ENCODE data around the gene CAST.

CAST gene

DNA sequence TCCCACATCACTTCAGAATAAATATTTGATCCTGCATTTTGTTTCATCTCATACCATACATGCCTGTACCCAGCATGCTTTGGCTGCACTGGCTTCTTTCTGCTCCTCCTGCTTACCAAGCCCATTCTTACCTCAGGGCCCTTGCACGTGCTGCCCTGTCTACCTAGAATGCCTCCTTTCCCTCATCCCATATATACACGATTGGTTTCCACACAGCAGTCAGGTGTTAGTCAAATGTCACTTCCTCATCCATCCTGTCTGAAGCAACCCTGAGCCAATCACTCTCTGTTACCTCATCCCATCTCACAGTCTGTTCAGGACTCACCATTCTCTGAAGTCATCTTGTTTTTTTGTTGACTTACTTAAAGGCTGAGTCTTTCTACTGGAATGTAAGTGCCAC lies 30.3 kb downstream of the CAST start:
- no peak overlapping the region for H3K4me3 ChIP-seq (ENCODE audit: extremely low read depth, insufficient read depth, low read length, poor library complexity, severe bottlenecking)
- H3K27ac ChIP-seq (ENCODE audit: low read depth, low read length, severe bottlenecking) = no peak overlapping the region
- peaks cover 4% of the 10 kb centered on the region for H3K36me3 ChIP-seq (ENCODE audit: control insufficient read depth, insufficient read depth, low read length)
- H3K9me3 ChIP-seq (ENCODE audit: control insufficient read depth, low read length) = no peaks in the 10 kb centered on the region
- H3K4me1 ChIP-seq (ENCODE audit: control insufficient read depth, insufficient read depth, low read length, poor library complexity, severe bottlenecking) = no peaks in the 10 kb centered on the region
- 94 to 95% methylated on average over 2 of the region's 2 CpGs for WGBS, 2 experiments (ENCODE audit: insufficient coverage in 2 of 2)

DNA sequence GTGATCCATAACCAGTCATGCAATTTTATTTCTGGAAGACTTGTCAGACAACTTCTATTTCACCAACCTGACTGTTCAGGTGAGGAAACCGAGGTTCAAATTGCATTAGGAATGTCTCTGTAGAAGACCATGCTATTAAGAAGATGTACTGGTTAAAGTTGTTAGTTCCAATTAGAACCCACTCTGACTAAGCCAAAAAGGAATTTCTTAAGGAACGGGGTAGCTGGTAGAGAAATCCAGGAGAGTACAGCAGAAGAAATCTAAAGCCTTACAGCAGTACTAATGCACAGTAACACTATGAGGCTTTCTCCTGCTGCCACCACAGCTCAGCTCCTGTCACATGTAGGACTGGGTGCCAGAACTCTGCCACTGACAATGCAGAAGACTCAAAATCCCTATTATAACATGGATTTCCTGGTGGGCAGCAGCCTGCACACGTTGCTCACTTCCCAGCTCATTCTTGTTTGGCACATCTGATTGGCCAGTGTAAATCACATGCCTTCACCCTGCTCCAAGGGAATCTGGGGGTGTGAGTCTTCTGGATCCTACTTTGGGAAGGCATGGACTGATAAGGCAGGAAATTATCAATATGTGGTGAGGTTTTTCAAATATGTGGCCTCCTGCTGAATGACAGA lies 37.1 kb downstream of the CAST start:
- Histone ChIP-seq H3K36me3 (ENCODE audit: control insufficient read depth, insufficient read depth, low read length) (peaks cover 7% of the 10 kb centered on the region), H3K4me1 (ENCODE audit: control insufficient read depth, insufficient read depth, low read length, poor library complexity, severe bottlenecking) (peaks cover 13% of the 10 kb centered on the region), H3K9me3 (ENCODE audit: control insufficient read depth, low read length) (no peaks in the 10 kb centered on the region), H3K4me3 (ENCODE audit: extremely low read depth, insufficient read depth, low read length, poor library complexity, severe bottlenecking) (no peak overlapping the region), H3K27ac (ENCODE audit: low read depth, low read length, severe bottlenecking) (peak overlapping the region; percentile 38)
- 0 to 21% methylated on average over 1 to 2 of the region's 3 CpGs for WGBS, 2 experiments (ENCODE audit: insufficient coverage in 2 of 2)

DNA sequence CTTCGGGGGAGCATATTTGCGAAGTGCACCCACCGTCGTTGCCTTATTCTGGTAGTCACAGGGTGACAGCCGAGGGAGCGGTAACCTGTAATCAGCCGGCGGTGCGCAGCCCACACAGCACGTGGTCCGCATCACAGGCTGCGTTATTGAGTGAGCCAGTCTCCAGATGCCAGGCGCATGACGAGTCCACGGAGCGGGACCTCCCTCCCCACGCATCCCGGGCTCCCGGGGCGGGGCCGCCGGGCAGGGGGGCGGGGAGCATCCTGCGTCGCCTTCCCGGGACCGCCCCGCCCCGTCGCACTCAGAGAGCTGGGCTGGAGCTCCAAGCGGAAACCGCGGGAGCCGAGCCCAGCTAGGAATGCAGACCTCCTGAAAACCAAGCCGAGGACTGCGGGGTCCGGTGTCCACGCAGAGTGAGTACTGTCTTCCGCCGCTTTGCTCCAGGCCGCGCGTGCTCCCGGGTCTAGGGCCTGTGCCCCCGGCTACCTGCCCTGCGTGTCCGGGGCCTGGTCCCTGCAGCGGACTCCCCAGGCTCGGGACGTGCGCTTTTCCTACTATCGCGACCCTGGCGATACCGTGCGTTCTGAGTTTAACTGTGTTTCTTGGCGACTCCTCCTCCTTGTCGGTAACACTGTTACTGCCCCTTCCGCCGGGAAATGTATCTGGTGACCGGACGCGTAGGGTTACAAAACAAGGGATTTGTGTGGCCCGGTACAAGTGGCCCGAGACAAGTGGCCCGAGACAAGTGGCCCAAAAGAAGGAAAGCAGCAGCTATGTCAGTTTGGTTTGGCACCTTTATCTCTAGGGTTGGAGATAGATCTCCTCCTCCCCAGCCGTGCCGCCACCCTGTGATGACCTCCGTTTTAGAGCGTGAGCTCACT lies 40.6 kb downstream of the CAST start:
- peaks cover under 1% of the 10 kb centered on the region for H3K36me3 ChIP-seq (ENCODE audit: control insufficient read depth, insufficient read depth, low read length)
- H3K4me1 ChIP-seq (ENCODE audit: control insufficient read depth, insufficient read depth, low read length, poor library complexity, severe bottlenecking) = peaks cover 13% of the 10 kb centered on the region
- peak overlapping the region; percentile 96 for H3K27ac ChIP-seq (ENCODE audit: low read depth, low read length, severe bottlenecking)
- peak overlapping the region; percentile 68 for H3K4me3 ChIP-seq (ENCODE audit: extremely low read depth, insufficient read depth, low read length, poor library complexity, severe bottlenecking)
- no peaks in the 10 kb centered on the region for H3K9me3 ChIP-seq (ENCODE audit: control insufficient read depth, low read length)
- WGBS, 2 experiments (ENCODE audit: insufficient coverage in 2 of 2) = 1 to 2% methylated on average over 67 to 69 of the region's 70 CpGs

DNA sequence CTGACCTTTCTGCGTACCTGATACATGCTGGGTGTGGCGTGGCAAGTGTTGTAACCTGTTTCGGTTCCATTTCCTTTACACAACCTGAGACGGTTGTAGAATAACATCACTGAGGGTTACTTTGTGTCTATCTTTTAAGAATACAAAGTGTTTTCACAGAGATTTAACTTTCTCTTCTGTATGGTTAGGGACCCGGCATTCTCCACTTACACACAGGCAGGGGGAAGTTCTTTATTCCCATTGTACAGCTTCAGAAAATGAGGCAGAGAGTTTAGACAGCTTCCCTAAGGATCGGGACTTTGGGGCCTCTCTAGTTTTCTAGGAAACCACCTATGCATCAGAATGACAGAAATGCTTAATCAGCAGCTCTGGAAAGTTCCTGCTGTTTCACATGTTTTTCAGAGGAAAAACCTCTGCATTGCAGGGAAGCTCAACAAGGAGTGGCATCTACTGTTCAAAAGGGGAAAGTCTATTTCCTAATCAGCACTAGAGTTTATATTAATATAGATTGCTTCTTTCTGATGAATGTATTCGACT lies 41.3 kb downstream of the CAST start:
- peaks cover 13% of the 10 kb centered on the region for H3K4me1 ChIP-seq (ENCODE audit: control insufficient read depth, insufficient read depth, low read length, poor library complexity, severe bottlenecking)
- 14 to 46% methylated on average over 1 to 2 of the region's 7 CpGs for WGBS, 2 experiments (ENCODE audit: insufficient coverage in 2 of 2)
- H3K4me3 ChIP-seq (ENCODE audit: extremely low read depth, insufficient read depth, low read length, poor library complexity, severe bottlenecking) = peak overlapping the region; percentile 68
- H3K27ac ChIP-seq (ENCODE audit: low read depth, low read length, severe bottlenecking) = peak overlapping the region; percentile 96
- H3K36me3 ChIP-seq (ENCODE audit: control insufficient read depth, insufficient read depth, low read length) = no peaks in the 10 kb centered on the region
- H3K9me3 ChIP-seq (ENCODE audit: control insufficient read depth, low read length) = no peaks in the 10 kb centered on the region

DNA sequence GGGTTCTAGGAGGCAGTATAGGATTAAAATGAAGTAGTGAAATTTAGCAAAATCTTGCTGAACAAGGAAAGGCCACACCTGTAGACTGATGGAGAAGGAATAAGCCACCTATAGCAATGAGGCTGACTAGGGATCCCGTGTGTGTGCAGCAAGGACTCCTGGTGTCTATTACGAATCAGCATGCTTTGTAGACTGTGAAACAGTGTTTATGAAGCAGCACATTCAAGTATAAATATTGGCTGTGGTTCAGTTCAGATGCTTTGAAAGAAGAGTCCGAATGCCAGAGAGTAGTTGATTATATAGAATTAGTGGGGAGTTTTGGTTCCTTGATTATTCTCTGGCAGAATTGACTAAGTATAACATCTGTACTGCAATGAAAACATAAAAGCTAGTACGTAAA lies 41.8 kb downstream of the CAST start:
- Histone ChIP-seq H3K36me3 (ENCODE audit: control insufficient read depth, insufficient read depth, low read length) (no peaks in the 10 kb centered on the region), H3K27ac (ENCODE audit: low read depth, low read length, severe bottlenecking) (no peak overlapping the region), H3K4me3 (ENCODE audit: extremely low read depth, insufficient read depth, low read length, poor library complexity, severe bottlenecking) (peak overlapping the region; percentile 68), H3K9me3 (ENCODE audit: control insufficient read depth, low read length) (no peaks in the 10 kb centered on the region), H3K4me1 (ENCODE audit: control insufficient read depth, insufficient read depth, low read length, poor library complexity, severe bottlenecking) (peaks cover 12% of the 10 kb centered on the region)
- 83 to 93% methylated on average over 2 to 4 of the region's 4 CpGs for WGBS, 2 experiments (ENCODE audit: insufficient coverage in 2 of 2)

DNA sequence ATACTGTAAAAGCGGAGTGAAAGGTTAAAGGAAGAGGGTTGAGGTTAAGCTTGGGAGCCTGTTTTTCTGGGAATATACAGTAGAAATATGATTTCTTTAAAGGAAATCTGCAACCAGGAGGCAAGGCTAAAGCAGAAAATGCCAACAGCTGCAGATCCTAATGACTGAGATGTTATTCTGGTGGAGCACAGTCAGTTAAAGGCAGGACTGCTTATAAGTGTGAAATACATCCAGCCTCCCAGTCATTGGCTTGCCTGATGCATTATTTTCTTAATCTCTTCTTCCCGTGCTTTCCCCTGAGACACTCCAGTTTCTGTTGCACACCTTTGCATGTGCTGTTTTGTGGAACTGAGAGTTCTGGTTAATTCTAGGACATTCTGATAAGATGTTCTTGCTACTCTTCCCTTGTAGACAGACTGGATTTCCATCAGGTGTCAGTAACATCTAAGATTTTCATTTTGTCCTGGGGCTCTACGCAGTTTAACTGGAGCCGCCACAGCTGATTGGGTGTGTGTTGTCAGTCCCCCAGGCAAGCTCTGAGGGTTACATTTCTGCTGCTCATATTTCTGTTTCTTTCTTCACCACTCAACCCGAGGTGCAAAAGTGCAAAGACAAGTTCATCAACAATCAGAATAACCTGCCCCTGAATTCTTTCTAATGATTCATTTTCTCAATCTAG lies 44.4 kb downstream of the CAST start:
- Histone ChIP-seq H3K4me3 (ENCODE audit: extremely low read depth, insufficient read depth, low read length, poor library complexity, severe bottlenecking) (no peak overlapping the region), H3K36me3 (ENCODE audit: control insufficient read depth, insufficient read depth, low read length) (no peaks in the 10 kb centered on the region), H3K27ac (ENCODE audit: low read depth, low read length, severe bottlenecking) (no peak overlapping the region), H3K9me3 (ENCODE audit: control insufficient read depth, low read length) (no peaks in the 10 kb centered on the region), H3K4me1 (ENCODE audit: control insufficient read depth, insufficient read depth, low read length, poor library complexity, severe bottlenecking) (peaks cover 11% of the 10 kb centered on the region)
- 94 to 98% methylated on average over 2 to 4 of the region's 5 CpGs for WGBS, 2 experiments (ENCODE audit: insufficient coverage in 2 of 2)

DNA sequence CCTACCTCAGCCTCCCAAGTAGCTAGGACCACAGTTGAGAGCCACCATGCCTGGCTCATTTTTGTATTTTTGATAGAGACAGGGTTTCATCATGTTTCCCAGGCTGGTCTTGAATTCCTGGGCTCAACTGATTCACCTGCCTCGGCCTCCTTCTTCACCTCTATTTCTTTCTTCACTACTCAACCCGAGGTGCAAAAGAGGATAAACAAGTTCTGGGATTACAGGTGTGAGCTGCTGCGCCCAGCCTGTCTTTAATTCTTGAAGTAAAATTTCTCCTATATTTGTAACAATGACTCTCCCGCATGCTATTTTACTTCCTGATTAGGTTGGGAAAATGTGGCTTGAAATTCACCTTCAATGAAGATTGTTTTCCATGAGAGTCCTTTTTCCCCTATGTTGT lies 46.4 kb downstream of the CAST start:
- peaks cover 11% of the 10 kb centered on the region for H3K4me1 ChIP-seq (ENCODE audit: control insufficient read depth, insufficient read depth, low read length, poor library complexity, severe bottlenecking)

DNA sequence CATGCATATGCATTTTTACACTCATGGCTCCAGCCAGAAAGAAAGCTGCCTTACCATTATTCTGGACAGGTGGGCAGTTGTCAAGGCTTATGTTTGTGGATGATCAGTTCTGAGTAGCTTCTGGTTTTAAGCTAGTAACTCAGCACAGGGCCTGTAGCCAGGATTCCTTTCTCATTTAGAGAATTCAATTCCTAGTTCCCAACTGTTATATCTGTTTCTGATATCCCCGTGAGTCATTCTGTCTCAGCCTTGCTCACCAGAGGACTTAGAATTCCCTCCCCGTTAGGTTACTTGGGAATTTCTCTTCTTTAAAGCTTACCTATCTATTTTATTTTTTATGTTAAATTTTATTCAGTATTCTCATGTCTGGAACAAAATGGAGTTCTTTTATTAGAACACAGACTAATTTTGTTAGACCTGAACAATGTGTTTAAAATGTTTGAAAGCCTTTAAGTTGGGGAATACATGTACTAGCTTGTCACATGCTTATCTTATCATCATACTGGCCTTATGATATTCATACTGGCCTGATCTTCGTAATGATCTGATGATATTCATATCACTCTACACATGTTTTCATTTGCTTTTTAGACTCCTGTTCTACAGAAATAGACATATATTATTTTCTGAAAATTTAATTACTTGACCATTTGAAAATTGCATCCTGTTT lies 47.1 kb downstream of the CAST start:
- no peak overlapping the region for H3K4me3 ChIP-seq (ENCODE audit: extremely low read depth, insufficient read depth, low read length, poor library complexity, severe bottlenecking)
- H3K4me1 ChIP-seq (ENCODE audit: control insufficient read depth, insufficient read depth, low read length, poor library complexity, severe bottlenecking) = peaks cover 9% of the 10 kb centered on the region
- H3K27ac ChIP-seq (ENCODE audit: low read depth, low read length, severe bottlenecking) = no peak overlapping the region
- H3K9me3 ChIP-seq (ENCODE audit: control insufficient read depth, low read length) = no peaks in the 10 kb centered on the region
- WGBS, 2 experiments (ENCODE audit: insufficient coverage in 2 of 2) = 83 to 100% methylated on average over 1 of the region's 3 CpGs
- H3K36me3 ChIP-seq (ENCODE audit: control insufficient read depth, insufficient read depth, low read length) = no peaks in the 10 kb centered on the region

More for the DNA sequence above, 46.4 kb downstream of the CAST start:
- Histone ChIP-seq H3K9me3 (ENCODE audit: control insufficient read depth, low read length) (no peaks in the 10 kb centered on the region), H3K27ac (ENCODE audit: low read depth, low read length, severe bottlenecking) (no peak overlapping the region), H3K4me3 (ENCODE audit: extremely low read depth, insufficient read depth, low read length, poor library complexity, severe bottlenecking) (no peak overlapping the region), H3K36me3 (ENCODE audit: control insufficient read depth, insufficient read depth, low read length) (no peaks in the 10 kb centered on the region)
- 100% methylated on average over 2 of the region's 4 CpGs; no CpG with 5 or more reads in 1 of the 2 experiments for whole genome bisulfite sequencing, 2 experiments (ENCODE audit: insufficient coverage in 2 of 2)

DNA sequence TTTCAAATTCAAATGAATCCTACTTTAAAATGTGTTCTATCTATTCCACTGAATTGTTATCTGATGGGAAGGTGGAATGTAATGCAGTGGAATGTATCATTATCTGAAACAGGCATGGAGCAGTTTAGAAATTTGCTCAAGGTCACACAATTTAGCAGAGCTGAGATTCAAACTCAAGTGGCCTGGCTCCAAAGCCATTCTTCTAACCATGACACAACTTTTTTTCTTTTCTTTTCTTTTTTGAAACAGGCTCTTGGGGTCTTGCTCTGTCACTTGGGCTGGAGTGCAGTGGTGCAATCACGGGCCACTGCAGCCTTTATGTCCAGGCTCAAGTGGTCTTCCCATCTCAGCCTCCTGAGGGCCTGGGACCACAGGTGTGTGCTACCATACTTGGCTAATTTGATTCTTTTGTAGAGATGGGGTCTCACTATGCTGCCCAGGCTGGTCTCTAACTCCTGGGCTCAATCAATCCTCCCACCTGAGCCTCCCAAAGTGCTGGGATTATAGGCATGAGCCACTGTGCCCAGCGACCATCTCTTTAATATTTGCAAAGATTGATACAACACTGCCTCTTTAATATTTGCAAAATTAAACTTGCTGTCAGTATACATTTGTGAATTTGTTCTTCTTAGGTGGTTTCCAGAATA lies 50.0 kb downstream of the CAST start:
- Histone ChIP-seq H3K4me3 (ENCODE audit: extremely low read depth, insufficient read depth, low read length, poor library complexity, severe bottlenecking) (no peak overlapping the region), H3K36me3 (ENCODE audit: control insufficient read depth, insufficient read depth, low read length) (no peaks in the 10 kb centered on the region), H3K9me3 (ENCODE audit: control insufficient read depth, low read length) (no peaks in the 10 kb centered on the region), H3K27ac (ENCODE audit: low read depth, low read length, severe bottlenecking) (no peak overlapping the region), H3K4me1 (ENCODE audit: control insufficient read depth, insufficient read depth, low read length, poor library complexity, severe bottlenecking) (peaks cover 9% of the 10 kb centered on the region)
- 94 to 100% methylated on average over 2 of the region's 2 CpGs for WGBS, 2 experiments (ENCODE audit: insufficient coverage in 2 of 2)

DNA sequence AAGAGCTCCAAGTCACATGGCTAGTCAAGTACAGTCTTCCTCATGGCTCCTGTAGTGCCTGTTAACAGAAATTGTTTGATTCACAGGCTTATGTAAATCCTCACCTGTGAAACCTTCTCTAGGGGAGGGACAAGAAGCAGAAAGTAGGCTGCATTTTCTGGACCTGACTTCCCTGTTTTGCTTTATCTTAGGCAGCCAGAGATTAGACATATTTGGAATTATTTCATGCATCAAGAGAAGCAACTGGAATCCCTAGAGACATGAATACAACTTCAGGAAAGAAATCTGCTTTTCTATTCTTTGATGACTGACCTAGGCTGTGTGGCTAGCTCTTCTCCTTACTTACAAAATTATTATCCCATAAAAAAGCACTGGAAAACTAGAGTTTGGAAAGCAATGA lies 52.3 kb downstream of the CAST start:
- Histone ChIP-seq H3K9me3 (ENCODE audit: control insufficient read depth, low read length) (no peaks in the 10 kb centered on the region), H3K27ac (ENCODE audit: low read depth, low read length, severe bottlenecking) (peak overlapping the region; percentile 38), H3K4me1 (ENCODE audit: control insufficient read depth, insufficient read depth, low read length, poor library complexity, severe bottlenecking) (peaks cover 8% of the 10 kb centered on the region), H3K4me3 (ENCODE audit: extremely low read depth, insufficient read depth, low read length, poor library complexity, severe bottlenecking) (no peak overlapping the region), H3K36me3 (ENCODE audit: control insufficient read depth, insufficient read depth, low read length) (no peaks in the 10 kb centered on the region)

Data from mesodermal cell (in vitro differentiated cells).